ENCODE data around the gene CHAF1A. TPM values are rescaled to one million over a fixed set of nuclear protein-coding genes. Genes with fewer than 3 reads are reported as not detected.

The CHAF1A gene
- total and polyA plus RNA-seq, 2 of the 8 experiments (the other 6 are each of a cell fraction or from before 2014, with no cell fraction given): 122 to 147 TPM

GRCh38 chr19:4457654-4458395, 55.4 kb downstream of the CHAF1A start, which contains the start of gene UBXN6 (continued):
- TF ChIP-seq E2F6 (IDR thresholded peaks at IDR 0.05): no peak
- peak; percentile 98 for TF ChIP-seq SP2 (IDR thresholded peaks at IDR 0.05; ENCODE audit: low read length)
- peak; percentile 39; the same call in 1 of the 2 replicates for TF ChIP-seq SP1 (IDR thresholded peaks at IDR 0.05; ENCODE audit: low read depth, low read length)
- TF ChIP-seq NRF1 (IDR thresholded peaks at IDR 0.05; ENCODE audit: low read depth, low read length): no peak
